ENCODE data around the gene GOLIM4. TPM values are rescaled to one million over a fixed set of nuclear protein-coding genes. Genes with fewer than 3 reads are reported as not detected.

Gene GOLIM4
- total RNA-seq, 1 donor from 2014 or later: 46.3 TPM

DNA sequence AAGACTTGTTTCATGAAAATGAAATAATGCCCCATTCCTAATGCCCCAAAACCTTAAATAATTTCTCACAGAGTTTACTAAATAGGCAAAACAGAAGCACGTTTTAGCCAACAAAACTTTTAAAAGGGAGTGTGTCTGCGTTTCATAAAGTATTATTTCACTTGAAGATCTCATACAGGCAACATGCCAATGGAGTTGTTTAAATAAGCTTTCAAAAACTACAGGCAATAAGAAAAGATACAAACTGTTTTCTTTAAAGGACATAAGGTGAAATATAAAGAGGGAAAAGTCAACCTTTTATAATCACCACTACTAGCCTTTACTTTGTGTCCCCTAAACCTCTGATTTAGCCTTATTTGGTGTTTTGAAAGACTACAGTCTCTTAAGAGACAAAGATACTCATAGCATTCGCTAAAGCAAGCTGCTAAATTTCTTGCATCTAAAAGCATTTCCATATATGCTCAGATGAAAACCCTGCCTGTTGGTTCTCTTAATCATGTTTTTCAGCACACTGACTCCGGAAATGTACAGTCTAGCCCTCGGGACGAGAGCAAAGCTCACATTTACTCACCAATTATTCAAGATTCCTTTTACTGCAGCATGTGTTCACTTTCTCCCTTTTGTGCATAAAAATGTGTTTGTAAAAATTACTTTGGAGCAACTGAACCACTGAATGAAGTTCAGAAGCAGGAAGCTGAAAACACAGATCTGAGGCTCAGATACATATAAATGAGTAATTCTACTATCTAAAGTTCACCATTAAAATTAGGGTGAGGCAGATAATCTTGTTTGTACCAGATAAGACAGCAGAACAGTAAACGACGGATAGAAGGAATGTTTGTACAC is 119.0 kb downstream of the GOLIM4 start:
- DNase-seq (ENCODE audit: low spot score): no peak
- no peak overlapping the region for H3K27ac Mint-ChIP-seq (ENCODE audit: unreplicated experiment)

DNA sequence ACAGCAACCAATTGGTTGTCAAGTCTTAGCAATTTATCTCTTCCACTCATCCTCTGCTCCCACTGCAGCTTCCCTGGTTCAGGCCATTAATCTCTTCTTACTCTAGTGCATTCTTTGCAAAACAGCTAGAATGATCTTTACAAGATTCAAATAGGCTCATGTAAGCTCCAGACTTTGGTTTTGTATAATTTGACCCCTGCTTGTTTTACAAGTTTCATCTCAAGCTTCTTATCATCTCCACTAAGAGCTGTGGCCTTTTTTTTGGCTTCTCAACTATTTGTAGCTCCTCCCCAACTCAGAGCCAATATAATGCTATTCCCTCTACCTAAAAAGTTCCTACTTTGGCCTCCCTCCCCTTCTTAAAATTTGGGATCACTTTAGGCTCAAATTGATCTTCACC is 121.8 kb downstream of the GOLIM4 start:
- H3K36me3 Mint-ChIP-seq (ENCODE audit: low read depth): no peaks in the 10 kb centered on the region
- H3K27ac Mint-ChIP-seq (ENCODE audit: unreplicated experiment): no peak overlapping the region
- TF ChIP-seq, protein P1, sequence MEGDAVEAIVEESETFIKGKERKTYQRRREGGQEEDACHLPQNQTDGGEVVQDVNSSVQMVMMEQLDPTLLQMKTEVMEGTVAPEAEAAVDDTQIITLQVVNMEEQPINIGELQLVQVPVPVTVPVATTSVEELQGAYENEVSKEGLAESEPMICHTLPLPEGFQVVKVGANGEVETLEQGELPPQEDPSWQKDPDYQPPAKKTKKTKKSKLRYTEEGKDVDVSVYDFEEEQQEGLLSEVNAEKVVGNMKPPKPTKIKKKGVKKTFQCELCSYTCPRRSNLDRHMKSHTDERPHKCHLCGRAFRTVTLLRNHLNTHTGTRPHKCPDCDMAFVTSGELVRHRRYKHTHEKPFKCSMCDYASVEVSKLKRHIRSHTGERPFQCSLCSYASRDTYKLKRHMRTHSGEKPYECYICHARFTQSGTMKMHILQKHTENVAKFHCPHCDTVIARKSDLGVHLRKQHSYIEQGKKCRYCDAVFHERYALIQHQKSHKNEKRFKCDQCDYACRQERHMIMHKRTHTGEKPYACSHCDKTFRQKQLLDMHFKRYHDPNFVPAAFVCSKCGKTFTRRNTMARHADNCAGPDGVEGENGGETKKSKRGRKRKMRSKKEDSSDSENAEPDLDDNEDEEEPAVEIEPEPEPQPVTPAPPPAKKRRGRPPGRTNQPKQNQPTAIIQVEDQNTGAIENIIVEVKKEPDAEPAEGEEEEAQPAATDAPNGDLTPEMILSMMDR (IDR thresholded peaks at IDR 0.05): no peak
- no peak for DNase-seq (ENCODE audit: low spot score)
- H3K9me3 Mint-ChIP-seq (ENCODE audit: low read depth): no peaks in the 10 kb centered on the region
- no peak overlapping the region for H3K4me3 Mint-ChIP-seq (ENCODE audit: unreplicated experiment)
- H3K27me3 Mint-ChIP-seq (ENCODE audit: low read depth): peaks cover 16% of the 10 kb centered on the region
- no peaks in the 10 kb centered on the region for H3K4me1 Mint-ChIP-seq (ENCODE audit: low read depth)

More for the DNA sequence above, 119.0 kb downstream of the GOLIM4 start:
- no peaks in the 10 kb centered on the region for H3K9me3 Mint-ChIP-seq (ENCODE audit: low read depth)
- TF ChIP-seq, protein P1 (IDR thresholded peaks at IDR 0.05): no peak
- no peaks in the 10 kb centered on the region for H3K4me1 Mint-ChIP-seq (ENCODE audit: low read depth)
- H3K4me3 Mint-ChIP-seq (ENCODE audit: unreplicated experiment): no peak overlapping the region
- H3K27me3 Mint-ChIP-seq (ENCODE audit: low read depth): peaks cover 8% of the 10 kb centered on the region
- H3K36me3 Mint-ChIP-seq (ENCODE audit: low read depth): no peaks in the 10 kb centered on the region

DNA sequence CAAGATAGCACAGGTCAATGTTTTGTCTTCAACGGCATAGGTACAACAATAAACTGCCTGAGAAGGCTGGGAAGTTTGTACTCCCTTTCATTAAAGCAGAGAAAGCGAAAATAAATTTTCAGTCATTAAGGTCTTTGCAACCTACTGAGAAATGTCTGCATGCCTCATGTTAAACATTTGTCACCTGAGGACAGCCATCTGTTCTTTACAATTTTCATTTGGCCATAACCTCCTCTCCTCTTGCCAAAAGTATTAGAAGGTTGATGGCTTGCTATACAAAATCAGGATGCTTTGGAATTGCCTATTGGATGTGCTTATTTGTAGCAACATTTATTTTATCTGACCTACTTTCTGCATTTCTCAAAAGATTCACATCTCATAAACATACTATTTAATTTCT is 122.7 kb downstream of the GOLIM4 start:
- Mint-ChIP-seq H3K27me3 (ENCODE audit: low read depth) (peaks cover 20% of the 10 kb centered on the region), H3K27ac (ENCODE audit: unreplicated experiment) (no peak overlapping the region), H3K9me3 (ENCODE audit: low read depth) (no peaks in the 10 kb centered on the region), H3K36me3 (ENCODE audit: low read depth) (no peaks in the 10 kb centered on the region), H3K4me3 (ENCODE audit: unreplicated experiment) (no peak overlapping the region), H3K4me1 (ENCODE audit: low read depth) (no peaks in the 10 kb centered on the region)
- no peak for DNase-seq (ENCODE audit: low spot score)
- TF ChIP-seq, protein P1 (IDR thresholded peaks at IDR 0.05): no peak

DNA sequence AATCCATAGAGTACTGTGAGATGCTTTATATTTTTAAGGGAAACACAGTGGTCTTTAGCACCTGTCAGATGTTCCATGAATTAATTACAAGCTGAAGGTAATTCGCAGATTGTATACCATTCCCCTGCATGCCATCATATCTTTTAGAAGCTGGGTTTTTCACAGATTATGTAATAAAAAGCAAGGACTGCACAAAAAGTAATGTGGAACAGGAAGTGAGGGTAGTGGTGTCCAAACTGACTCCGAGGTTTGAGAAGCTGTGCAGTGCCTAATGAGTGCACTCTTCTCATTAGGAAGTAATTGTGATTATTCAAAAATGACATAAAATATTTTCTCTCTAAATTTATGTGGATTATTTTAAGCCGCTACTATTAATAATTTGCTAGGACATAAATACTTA is 123.2 kb downstream of the GOLIM4 start:
- H3K4me3 Mint-ChIP-seq (ENCODE audit: unreplicated experiment): no peak overlapping the region
- H3K9me3 Mint-ChIP-seq (ENCODE audit: low read depth): no peaks in the 10 kb centered on the region
- TF ChIP-seq, protein P1 (IDR thresholded peaks at IDR 0.05): no peak
- no peaks in the 10 kb centered on the region for H3K36me3 Mint-ChIP-seq (ENCODE audit: low read depth)
- DNase-seq (ENCODE audit: low spot score): no peak
- no peaks in the 10 kb centered on the region for H3K4me1 Mint-ChIP-seq (ENCODE audit: low read depth)
- H3K27me3 Mint-ChIP-seq (ENCODE audit: low read depth): peaks cover 24% of the 10 kb centered on the region
- no peak overlapping the region for H3K27ac Mint-ChIP-seq (ENCODE audit: unreplicated experiment)

DNA sequence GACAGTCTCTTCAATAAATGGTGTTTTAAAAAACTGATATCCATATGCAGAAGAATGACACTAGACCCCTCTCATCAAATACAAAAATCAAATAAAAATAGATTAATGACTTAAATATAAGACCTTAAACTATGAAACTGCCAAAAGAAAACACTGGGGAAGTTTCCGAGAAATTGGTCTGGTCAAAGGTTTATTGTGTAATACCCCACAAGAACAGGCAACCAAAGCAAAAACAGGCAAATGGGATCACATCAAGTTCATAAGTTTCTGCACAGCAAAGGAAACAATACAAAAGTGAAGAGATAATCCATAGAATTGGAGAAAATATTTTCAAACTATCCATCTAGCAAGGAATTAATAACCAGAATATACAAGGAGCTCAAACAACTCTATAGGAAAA is 126.2 kb downstream of the GOLIM4 start:
- H3K36me3 Mint-ChIP-seq (ENCODE audit: low read depth): no peaks in the 10 kb centered on the region
- H3K27ac Mint-ChIP-seq (ENCODE audit: unreplicated experiment): no peak overlapping the region
- peaks cover 27% of the 10 kb centered on the region for H3K27me3 Mint-ChIP-seq (ENCODE audit: low read depth)
- no peaks in the 10 kb centered on the region for H3K9me3 Mint-ChIP-seq (ENCODE audit: low read depth)
- no peaks in the 10 kb centered on the region for H3K4me1 Mint-ChIP-seq (ENCODE audit: low read depth)
- TF ChIP-seq, protein P1 (IDR thresholded peaks at IDR 0.05): no peak
- DNase-seq (ENCODE audit: low spot score): no peak
- H3K4me3 Mint-ChIP-seq (ENCODE audit: unreplicated experiment): no peak overlapping the region

Measured in chondrocyte (in vitro differentiated cells).